Mammary epithelial cell (primary cell): ENCODE results near the gene NAV3.

Experiments
- CTCF ChIP-seq, 2 donors: IDR thresholded peaks in 1 of 2; conservative IDR thresholded peaks in 1 of 2; 2 replicates each; pipeline ENCODE4 v1.5.1; 2011 to 2012; ENCODE audit warnings: inconsistent platforms in 2 of 2, low read length in 2 of 2, mild to moderate bottlenecking in 2 of 2, control low read depth in 1 of 2, low read depth in 1 of 2; ENCODE audit not compliant: insufficient read depth in 1 of 2; ENCODE audit errors: extremely low read depth in 1 of 2
- EZH2 ChIP-seq: IDR thresholded peaks from 2 replicates; pipeline ENCODE4 v1.6.1; 2012; ENCODE audit warnings: low read length, inconsistent platforms, borderline replicate concordance

GRCh38 chr12:77847680-77848431 is 17.2 kb downstream of the NAV3 start:
- no peak for TF ChIP-seq EZH2
- no peak for TF ChIP-seq CTCF (conservative IDR thresholded peaks at IDR 0.05 in 1 of 2, IDR thresholded peaks at IDR 0.05 in 1 of 2; ENCODE audit: extremely low read depth in 1 of 2, insufficient read depth in 1 of 2, low read depth in 1 of 2, low read length in 2 of 2)
